GM20431 (cell line): ENCODE results near the gene VPS36.
"Not testable (repeated sequence)": the region's sequence is repeated elsewhere in the genome, so short reads cannot be mapped to it uniquely, and the experiment has no call there.

Source experiments
- in situ Hi-C: fragments of 300-500 bp; cut with MseI, MboI; formaldehyde crosslinking; loops from one replicate; pipeline ENCODE4 v1.15.0; 2020; ENCODE audit warnings: low sequenced_read_pairs; ENCODE audit not compliant: unreplicated experiment

Gene VPS36

GRCh38 chr13:52385870-52386269, 64.6 kb downstream of the VPS36 start:
- in situ Hi-C loops: no loop called here

GRCh38 chr13:52383366-52383765, 67.1 kb downstream of the VPS36 start:
- in situ Hi-C loops: no loop called here

GRCh38 chr13:52378312-52378711, 72.1 kb downstream of the VPS36 start:
- in situ Hi-C loops: no loop called here

- in situ Hi-C loops: no loop called here
Measured at GRCh38 chr13:52377898-52378297, 72.5 kb downstream of the VPS36 start.

- in situ Hi-C loops: no loop called here
Measured at GRCh38 chr13:52374873-52375411, 75.5 kb downstream of the VPS36 start.

- in situ Hi-C loops: no loop called here
Measured at GRCh38 chr13:52374389-52374788, 76.0 kb downstream of the VPS36 start.

GRCh38 chr13:52373277-52373676, 77.2 kb downstream of the VPS36 start:
- in situ Hi-C loops: not testable (repeated sequence)

- in situ Hi-C loops: no loop called here
Measured at GRCh38 chr13:52371736-52372247, 78.6 kb downstream of the VPS36 start.

- in situ Hi-C loops: no loop called here
Measured at GRCh38 chr13:52366291-52366690, 84.1 kb downstream of the VPS36 start.
